Measurements from ENCODE around the gene TSPAN31.

DNA sequence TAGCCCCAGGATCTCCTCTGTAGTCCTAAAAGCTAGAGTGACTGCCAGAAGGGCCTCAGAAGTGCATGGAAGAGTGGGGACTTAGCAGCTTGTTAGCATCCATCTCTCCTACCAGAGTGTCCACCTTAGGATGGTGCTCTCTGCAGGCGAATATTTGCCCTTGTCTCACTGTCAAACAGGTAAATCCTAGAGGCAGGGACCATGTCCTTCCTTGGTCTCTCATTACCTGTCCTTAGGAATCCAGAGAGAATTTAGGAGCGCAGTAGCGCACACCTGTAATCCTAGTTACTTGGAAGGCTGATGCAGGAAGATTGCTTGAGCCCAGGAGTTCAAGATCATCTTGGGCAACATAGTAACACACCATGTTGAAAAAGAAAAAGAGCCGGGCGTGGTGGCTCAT, 27.7 kb upstream of the TSPAN31 start:
- TF ChIP-seq EZH2 (IDR thresholded peaks at IDR 0.05; ENCODE audit: insufficient read depth, poor library complexity, severe bottlenecking): no peak
- TF ChIP-seq EZH2phosphoT487 (IDR thresholded peaks at IDR 0.05; ENCODE audit: insufficient read depth, low read depth): no peak

Data from GM23248 (cell line).